Duodenal mucosa (tissue), 2 donors: Measurements from ENCODE around the gene TRMT11.

Experiments
- H3K27ac ChIP-seq: one replicate; pipeline ENCODE4 v1.7.0; 2013; ENCODE audit warnings: low read depth, low read length
- H3K27me3 ChIP-seq, 2 donors: one replicate each; pipeline ENCODE4 v1.7.0; 2013; ENCODE audit warnings: low read length in 2 of 2, control low read depth in 1 of 2; ENCODE audit not compliant: insufficient read depth in 2 of 2, control insufficient read depth in 1 of 2
- H3K36me3 ChIP-seq, 2 donors: one replicate each; pipeline ENCODE4 v1.7.0; 2013; ENCODE audit warnings: low read length in 2 of 2, control low read depth in 1 of 2; ENCODE audit not compliant: insufficient read depth in 2 of 2, control insufficient read depth in 1 of 2
- H3K4me1 ChIP-seq, 2 donors: one replicate each; pipeline ENCODE4 v1.7.0; 2013; ENCODE audit warnings: low read length in 2 of 2, control low read depth in 1 of 2; ENCODE audit not compliant: insufficient read depth in 2 of 2, control insufficient read depth in 1 of 2
- H3K4me3 ChIP-seq, 2 donors: one replicate each; pipeline ENCODE4 v1.7.0; 2013; ENCODE audit warnings: low read length in 2 of 2, low read depth in 1 of 2
- H3K9ac ChIP-seq, 2 donors: one replicate each; pipeline ENCODE4 v1.7.0; 2013; ENCODE audit warnings: low read length in 2 of 2, low read depth in 1 of 2
- H3K9me3 ChIP-seq, 2 donors: one replicate each; pipeline ENCODE4 v1.7.0; 2013; ENCODE audit warnings: low read length in 2 of 2, control low read depth in 1 of 2; ENCODE audit not compliant: control insufficient read depth in 1 of 2

TRMT11 gene

GRCh38 chr6:125986301-125987025, at the start of gene TRMT11:
TRMT11 (plus strand) TSS chr6:125986540; CDS start chr6:125986551, 11 bp downstream.
- Histone ChIP-seq H3K36me3 (peaks cover 0 to 4% of the 10 kb centered on the region in 2 donors), H3K4me1 (peaks cover 25 to 56% of the 10 kb centered on the region in 2 donors), H3K27ac (peak within 1 kb of the TSS; percentile 49), H3K4me3 (peak within 1 kb of the TSS; percentile 76 to 93), H3K9ac (peak within 1 kb of the TSS; percentile 88 to 90), H3K9me3 (no peaks in the 10 kb centered on the region), H3K27me3 (no peaks in the 10 kb centered on the region)

- H3K4me3 ChIP-seq = no peak overlapping the region
- H3K9ac ChIP-seq = no peak overlapping the region
- no peaks in the 10 kb centered on the region for H3K36me3 ChIP-seq
- H3K9me3 ChIP-seq = no peaks in the 10 kb centered on the region
- H3K4me1 ChIP-seq = peaks cover 15 to 19% of the 10 kb centered on the region in 2 donors
- H3K27me3 ChIP-seq = no peaks in the 10 kb centered on the region
- H3K27ac ChIP-seq = no peak overlapping the region
Observed at GRCh38 chr6:125939026-125939425, 47.3 kb upstream of the TRMT11 start.

- Histone ChIP-seq H3K4me3 (no peak overlapping the region), H3K9ac (no peak overlapping the region), H3K27ac (no peak overlapping the region), H3K36me3 (no peaks in the 10 kb centered on the region), H3K9me3 (no peaks in the 10 kb centered on the region), H3K4me1 (peaks cover 15 to 26% of the 10 kb centered on the region in 2 donors), H3K27me3 (no peaks in the 10 kb centered on the region)
Observed at GRCh38 chr6:125939791-125940190, 46.5 kb upstream of the TRMT11 start.

- Histone ChIP-seq H3K27me3 (no peaks in the 10 kb centered on the region), H3K9me3 (no peaks in the 10 kb centered on the region), H3K27ac (no peak overlapping the region), H3K9ac (no peak overlapping the region), H3K36me3 (no peaks in the 10 kb centered on the region), H3K4me1 (peaks cover 18 to 33% of the 10 kb centered on the region in 2 donors), H3K4me3 (no peak overlapping the region)
Observed at GRCh38 chr6:125940247-125941041, 45.9 kb upstream of the TRMT11 start.

GRCh38 chr6:125942672-125943527, 43.4 kb upstream of the TRMT11 start:
- no peaks in the 10 kb centered on the region for H3K9me3 ChIP-seq
- H3K36me3 ChIP-seq = no peaks in the 10 kb centered on the region
- peak overlapping the region; percentile 73 for H3K27ac ChIP-seq
- no peaks in the 10 kb centered on the region for H3K27me3 ChIP-seq
- peaks cover 38 to 56% of the 10 kb centered on the region in 2 donors for H3K4me1 ChIP-seq
- H3K9ac ChIP-seq = peak overlapping the region in 1 of 2 donors; percentile 6
- peak overlapping the region in 1 of 2 donors; percentile 28 for H3K4me3 ChIP-seq

- Histone ChIP-seq H3K27ac (peak overlapping the region; percentile 73), H3K9ac (peak overlapping the region; percentile 2 to 6), H3K4me3 (peak overlapping the region in 1 of 2 donors; percentile 21), H3K4me1 (peaks cover 46 to 64% of the 10 kb centered on the region in 2 donors), H3K27me3 (no peaks in the 10 kb centered on the region), H3K9me3 (no peaks in the 10 kb centered on the region), H3K36me3 (no peaks in the 10 kb centered on the region)
Observed at GRCh38 chr6:125943528-125944433, 42.6 kb upstream of the TRMT11 start.

- H3K4me1 ChIP-seq = peaks cover 46 to 67% of the 10 kb centered on the region in 2 donors
- H3K9ac ChIP-seq = peak overlapping the region in 1 of 2 donors; percentile 6
Observed at GRCh38 chr6:125944434-125944816, 41.9 kb upstream of the TRMT11 start.

GRCh38 chr6:125944896-125945295, 41.4 kb upstream of the TRMT11 start:
- no peak overlapping the region for H3K4me3 ChIP-seq
- peak overlapping the region; percentile 51 for H3K27ac ChIP-seq
- no peak overlapping the region for H3K9ac ChIP-seq

More at GRCh38 chr6:125944434-125944816, 41.9 kb upstream of the TRMT11 start:
- Histone ChIP-seq H3K9me3 (no peaks in the 10 kb centered on the region), H3K36me3 (no peaks in the 10 kb centered on the region), H3K4me3 (peak overlapping the region in 1 of 2 donors; percentile 21), H3K27ac (peak overlapping the region; percentile 65), H3K27me3 (no peaks in the 10 kb centered on the region)

More at GRCh38 chr6:125944896-125945295, 41.4 kb upstream of the TRMT11 start:
- no peaks in the 10 kb centered on the region for H3K36me3 ChIP-seq
- no peaks in the 10 kb centered on the region for H3K27me3 ChIP-seq
- H3K4me1 ChIP-seq = peaks cover 46 to 67% of the 10 kb centered on the region in 2 donors
- H3K9me3 ChIP-seq = no peaks in the 10 kb centered on the region
